Upper lobe of left lung (tissue), 4 donors: Measurements from ENCODE around the gene C1QBP.

Experiments
- EP300 ChIP-seq, 4 donors: sonication (generic); formaldehyde crosslinking; IDR thresholded peaks; one replicate each; pipeline ENCODE4 v1.5.1; 2017; ENCODE audit warnings: antibody characterized with exemption in 4 of 4, control low read depth in 2 of 4
- POLR2A ChIP-seq, 4 donors: fragments of 450-650 bp; IDR thresholded peaks; one replicate each; pipeline ENCODE4 v1.5.1; 2016 to 2017; ENCODE audit warnings: antibody characterized with exemption in 4 of 4, mild to moderate bottlenecking in 2 of 4
- POLR2AphosphoS5 ChIP-seq, 2 donors: sonication (generic); formaldehyde crosslinking; IDR thresholded peaks; one replicate each; pipeline ENCODE4 v1.5.1; 2017; ENCODE audit warnings: antibody characterized with exemption in 2 of 2
- TF ChIP-seq, protein P1 (sequence below), 6 experiments: fragments of 450-650 bp in 4 of 6; fragments of 200-600 bp in 2 of 6; sonication (generic) in 2 of 6; IDR thresholded peaks; one replicate each; pipeline ENCODE4 v1.5.1; 2016 to 2019; ENCODE audit warnings: antibody characterized with exemption in 6 of 6

GRCh38 chr17:5408186-5408585 is 30.8 kb downstream of the C1QBP start:
- TF ChIP-seq POLR2AphosphoS5 (IDR thresholded peaks at IDR 0.05) (no peak), POLR2A (IDR thresholded peaks at IDR 0.05) (no peak), EP300 (IDR thresholded peaks at IDR 0.05) (no peak)
- TF ChIP-seq, protein P1, sequence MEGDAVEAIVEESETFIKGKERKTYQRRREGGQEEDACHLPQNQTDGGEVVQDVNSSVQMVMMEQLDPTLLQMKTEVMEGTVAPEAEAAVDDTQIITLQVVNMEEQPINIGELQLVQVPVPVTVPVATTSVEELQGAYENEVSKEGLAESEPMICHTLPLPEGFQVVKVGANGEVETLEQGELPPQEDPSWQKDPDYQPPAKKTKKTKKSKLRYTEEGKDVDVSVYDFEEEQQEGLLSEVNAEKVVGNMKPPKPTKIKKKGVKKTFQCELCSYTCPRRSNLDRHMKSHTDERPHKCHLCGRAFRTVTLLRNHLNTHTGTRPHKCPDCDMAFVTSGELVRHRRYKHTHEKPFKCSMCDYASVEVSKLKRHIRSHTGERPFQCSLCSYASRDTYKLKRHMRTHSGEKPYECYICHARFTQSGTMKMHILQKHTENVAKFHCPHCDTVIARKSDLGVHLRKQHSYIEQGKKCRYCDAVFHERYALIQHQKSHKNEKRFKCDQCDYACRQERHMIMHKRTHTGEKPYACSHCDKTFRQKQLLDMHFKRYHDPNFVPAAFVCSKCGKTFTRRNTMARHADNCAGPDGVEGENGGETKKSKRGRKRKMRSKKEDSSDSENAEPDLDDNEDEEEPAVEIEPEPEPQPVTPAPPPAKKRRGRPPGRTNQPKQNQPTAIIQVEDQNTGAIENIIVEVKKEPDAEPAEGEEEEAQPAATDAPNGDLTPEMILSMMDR (IDR thresholded peaks at IDR 0.05) = no peak
